Endothelial cell of umbilical vein (primary cell): ENCODE measurements around the gene LTF.

ENCODE experiments used
- EZH2 ChIP-seq: IDR thresholded peaks from 2 replicates; pipeline ENCODE4 v1.6.1; 2012; ENCODE audit warnings: borderline replicate concordance, low read depth, mild to moderate bottlenecking, moderate library complexity, low read length, inconsistent platforms; ENCODE audit not compliant: severe bottlenecking
- FOS ChIP-seq: IDR thresholded peaks from 2 replicates; pipeline ENCODE4 v1.6.1; 2011; ENCODE audit warnings: mild to moderate bottlenecking, low read length, moderate library complexity, borderline replicate concordance; ENCODE audit not compliant: insufficient read depth
- GATA2 ChIP-seq: IDR thresholded peaks from 2 replicates; pipeline ENCODE4 v1.7.0; 2011; ENCODE audit warnings: low read depth, mild to moderate bottlenecking, moderate library complexity, mixed read lengths, low read length; ENCODE audit not compliant: insufficient read length, insufficient read depth
- JUN ChIP-seq: IDR thresholded peaks from 2 replicates; pipeline ENCODE4 v1.6.1; 2011; ENCODE audit warnings: borderline replicate concordance, low read depth; ENCODE audit not compliant: insufficient read length, insufficient read depth
- POLR2A ChIP-seq: IDR thresholded peaks from 2 replicates; pipeline ENCODE4 v1.6.1; 2012; ENCODE audit warnings: low read depth, mild to moderate bottlenecking, control low read depth, low read length
- POLR2AphosphoS5 ChIP-seq: IDR thresholded peaks from 2 replicates; pipeline ENCODE4 v1.6.1; 2012; ENCODE audit warnings: low read depth, mild to moderate bottlenecking, control low read depth, low read length, moderate library complexity; ENCODE audit not compliant: insufficient read depth
- TF ChIP-seq, protein P1 (sequence below), 2 donors: IDR thresholded peaks; 1 replicate in 1 of 2; 2 replicates in 1 of 2; pipeline ENCODE4 v1.5.1; 2011; ENCODE audit warnings: low read length in 2 of 2, mild to moderate bottlenecking in 2 of 2, moderate library complexity in 2 of 2, control low read depth in 1 of 2, inconsistent platforms in 1 of 2, low read depth in 1 of 2; ENCODE audit not compliant: insufficient read depth in 1 of 2; ENCODE audit errors: extremely low read depth in 1 of 2
- TF ChIP-seq, protein P2 (sequence below): IDR thresholded peaks from 2 replicates; pipeline ENCODE4 v1.6.1; 2011; ENCODE audit not compliant: insufficient read depth, insufficient read length

DNA sequence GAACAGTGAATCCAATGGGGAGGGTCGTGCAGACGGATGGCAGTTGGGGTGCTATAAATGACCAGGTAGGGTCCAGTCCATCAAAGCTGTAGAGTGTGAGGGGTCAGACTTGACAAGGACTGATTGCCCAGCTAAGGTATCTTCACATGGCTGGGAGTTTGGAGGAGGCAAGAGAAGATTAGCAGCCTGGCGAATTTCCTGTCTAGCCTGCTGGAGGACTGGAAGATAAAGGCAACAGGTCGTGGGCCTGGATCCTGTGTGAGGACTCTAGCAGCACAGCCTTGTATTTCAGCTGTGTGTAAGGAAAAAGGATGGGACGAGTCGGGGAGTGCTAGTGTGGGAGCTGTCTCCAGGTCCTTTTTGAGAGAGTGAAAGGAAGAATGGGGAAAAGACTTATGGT lies 75.4 kb downstream of the LTF start:
- TF ChIP-seq, protein P1, sequence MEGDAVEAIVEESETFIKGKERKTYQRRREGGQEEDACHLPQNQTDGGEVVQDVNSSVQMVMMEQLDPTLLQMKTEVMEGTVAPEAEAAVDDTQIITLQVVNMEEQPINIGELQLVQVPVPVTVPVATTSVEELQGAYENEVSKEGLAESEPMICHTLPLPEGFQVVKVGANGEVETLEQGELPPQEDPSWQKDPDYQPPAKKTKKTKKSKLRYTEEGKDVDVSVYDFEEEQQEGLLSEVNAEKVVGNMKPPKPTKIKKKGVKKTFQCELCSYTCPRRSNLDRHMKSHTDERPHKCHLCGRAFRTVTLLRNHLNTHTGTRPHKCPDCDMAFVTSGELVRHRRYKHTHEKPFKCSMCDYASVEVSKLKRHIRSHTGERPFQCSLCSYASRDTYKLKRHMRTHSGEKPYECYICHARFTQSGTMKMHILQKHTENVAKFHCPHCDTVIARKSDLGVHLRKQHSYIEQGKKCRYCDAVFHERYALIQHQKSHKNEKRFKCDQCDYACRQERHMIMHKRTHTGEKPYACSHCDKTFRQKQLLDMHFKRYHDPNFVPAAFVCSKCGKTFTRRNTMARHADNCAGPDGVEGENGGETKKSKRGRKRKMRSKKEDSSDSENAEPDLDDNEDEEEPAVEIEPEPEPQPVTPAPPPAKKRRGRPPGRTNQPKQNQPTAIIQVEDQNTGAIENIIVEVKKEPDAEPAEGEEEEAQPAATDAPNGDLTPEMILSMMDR (IDR thresholded peaks at IDR 0.05; ENCODE audit: extremely low read depth in 1 of 2, insufficient read depth in 1 of 2, low read depth in 1 of 2, low read length in 2 of 2): no peak
- TF ChIP-seq POLR2A: no peak
- no peak for TF ChIP-seq EZH2
- TF ChIP-seq POLR2AphosphoS5: no peak
- TF ChIP-seq, protein P2, sequence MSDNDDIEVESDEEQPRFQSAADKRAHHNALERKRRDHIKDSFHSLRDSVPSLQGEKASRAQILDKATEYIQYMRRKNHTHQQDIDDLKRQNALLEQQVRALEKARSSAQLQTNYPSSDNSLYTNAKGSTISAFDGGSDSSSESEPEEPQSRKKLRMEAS: no peak
- no peak for TF ChIP-seq JUN
- TF ChIP-seq FOS: no peak
- no peak for TF ChIP-seq GATA2
